Measurements from ENCODE around the gene FLOT2. TPM values are rescaled to one million over a fixed set of nuclear protein-coding genes. Genes with fewer than 3 reads are reported as not detected.
A peak's percentile ranks its signal among the peaks of the same experiment; 100 is the strongest.
"Not testable (repeated sequence)": the region's sequence is repeated elsewhere in the genome, so short reads cannot be mapped to it uniquely, and the experiment has no call there.

Gene FLOT2
- total RNA-seq, 4 donors from 2014 or later: 44.8 to 81.8 (median 65.2) TPM

DNA sequence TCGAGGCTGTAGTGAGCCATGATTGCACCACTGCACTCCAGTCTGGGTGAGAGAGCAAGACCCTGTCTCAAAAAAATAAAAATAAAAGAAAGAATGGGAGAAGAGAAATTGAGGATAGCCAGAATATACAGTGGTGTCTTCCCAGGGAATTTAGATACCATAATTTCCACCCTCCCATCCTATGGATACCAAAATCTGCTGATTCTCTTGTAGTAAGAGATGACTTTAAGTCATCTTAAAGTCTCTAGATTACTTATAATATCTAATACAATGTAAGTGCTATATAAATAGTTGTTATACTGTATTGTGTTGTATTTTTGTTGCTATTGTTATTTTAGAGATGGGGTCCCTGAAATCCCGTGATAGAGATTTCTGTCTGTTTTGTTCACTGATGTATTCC, 44.2 kb downstream of the FLOT2 start:
- Histone ChIP-seq H3K36me3 (peaks cover 7 to 23% (median 10%) of the 10 kb centered on the region in 3 donors), H3K9me3 (no peaks in the 10 kb centered on the region), H3K4me1 (peaks cover 9 to 17% (median 10%) of the 10 kb centered on the region in 3 donors), H3K27ac (no peak overlapping the region), H3K27me3 (no peaks in the 10 kb centered on the region), H3K4me3 (no peak overlapping the region)
- intact Hi-C loops (cut with DNase I): no loop called here
- DNase-seq: no peak
- 91 to 95% methylated on average over 2 of the region's 2 CpGs for WGBS, 2 donors
- TF ChIP-seq, protein P1, sequence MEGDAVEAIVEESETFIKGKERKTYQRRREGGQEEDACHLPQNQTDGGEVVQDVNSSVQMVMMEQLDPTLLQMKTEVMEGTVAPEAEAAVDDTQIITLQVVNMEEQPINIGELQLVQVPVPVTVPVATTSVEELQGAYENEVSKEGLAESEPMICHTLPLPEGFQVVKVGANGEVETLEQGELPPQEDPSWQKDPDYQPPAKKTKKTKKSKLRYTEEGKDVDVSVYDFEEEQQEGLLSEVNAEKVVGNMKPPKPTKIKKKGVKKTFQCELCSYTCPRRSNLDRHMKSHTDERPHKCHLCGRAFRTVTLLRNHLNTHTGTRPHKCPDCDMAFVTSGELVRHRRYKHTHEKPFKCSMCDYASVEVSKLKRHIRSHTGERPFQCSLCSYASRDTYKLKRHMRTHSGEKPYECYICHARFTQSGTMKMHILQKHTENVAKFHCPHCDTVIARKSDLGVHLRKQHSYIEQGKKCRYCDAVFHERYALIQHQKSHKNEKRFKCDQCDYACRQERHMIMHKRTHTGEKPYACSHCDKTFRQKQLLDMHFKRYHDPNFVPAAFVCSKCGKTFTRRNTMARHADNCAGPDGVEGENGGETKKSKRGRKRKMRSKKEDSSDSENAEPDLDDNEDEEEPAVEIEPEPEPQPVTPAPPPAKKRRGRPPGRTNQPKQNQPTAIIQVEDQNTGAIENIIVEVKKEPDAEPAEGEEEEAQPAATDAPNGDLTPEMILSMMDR (IDR thresholded peaks at IDR 0.05): no peak
- TF ChIP-seq POLR2A (IDR thresholded peaks at IDR 0.05): no peak

DNA sequence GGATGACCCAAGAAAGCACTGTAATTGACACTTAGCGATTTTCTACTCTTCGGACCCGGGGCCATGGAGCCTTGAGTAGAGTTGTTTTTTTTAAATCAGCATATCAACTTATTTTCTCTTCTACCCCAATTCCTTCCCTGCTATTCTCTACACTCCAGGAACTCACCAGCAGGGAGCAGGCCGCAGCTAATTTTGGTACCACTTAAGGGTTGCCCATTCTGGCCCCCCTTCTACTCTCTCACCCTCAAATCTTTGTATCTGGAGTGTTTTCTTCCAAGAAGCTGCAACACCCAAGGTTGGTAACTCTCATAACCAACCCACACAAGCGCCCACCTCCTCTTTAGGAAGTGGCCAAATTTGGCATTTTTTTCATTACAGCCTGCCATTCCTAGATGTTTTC, 48.3 kb downstream of the FLOT2 start:
- 62 to 69% methylated on average over 5 of the region's 5 CpGs for WGBS, 2 donors
- no peaks in the 10 kb centered on the region for H3K9me3 ChIP-seq
- no peaks in the 10 kb centered on the region for H3K36me3 ChIP-seq
- no peak for DNase-seq
- intact Hi-C loops (cut with DNase I): loop anchor here (10.0 kb wide), 1 partner anchor 84 kb away; no protein-coding TSS in a partner anchor
- peaks cover 2 to 4% (median 3%) of the 10 kb centered on the region in 3 donors for H3K4me1 ChIP-seq
- H3K27me3 ChIP-seq: no peaks in the 10 kb centered on the region
- TF ChIP-seq, protein P1 (IDR thresholded peaks at IDR 0.05): no peak
- TF ChIP-seq POLR2A (IDR thresholded peaks at IDR 0.05): no peak
- no peak overlapping the region for H3K4me3 ChIP-seq
- no peak overlapping the region for H3K27ac ChIP-seq

DNA sequence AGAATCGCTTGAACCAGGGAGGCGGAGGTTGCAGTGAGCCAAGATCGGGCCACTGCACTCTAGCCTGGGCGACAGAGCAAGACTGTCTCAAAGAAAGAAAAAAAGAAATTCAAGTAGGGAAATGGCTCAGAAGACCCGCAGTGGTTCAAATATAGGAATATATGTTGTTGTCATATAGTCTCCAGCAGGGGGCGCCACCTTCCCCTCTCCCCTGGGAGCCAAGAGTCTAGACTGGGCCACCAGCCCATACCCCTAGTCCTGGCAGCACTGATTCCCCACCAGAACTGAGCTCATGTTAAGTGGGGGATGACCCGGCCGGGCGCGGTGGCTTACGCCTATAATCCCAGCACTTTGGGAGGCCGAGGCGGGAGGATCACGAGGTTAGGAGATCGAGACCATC, 48.9 kb downstream of the FLOT2 start:
- not testable (repeated sequence) for H3K4me1 ChIP-seq, H3K4me3 ChIP-seq, H3K9me3 ChIP-seq, H3K27me3 ChIP-seq, DNase-seq, H3K36me3 ChIP-seq, H3K27ac ChIP-seq
- TF ChIP-seq, protein P1 (IDR thresholded peaks at IDR 0.05): peak; percentile 13 to 44 (median 34)
- intact Hi-C loops (cut with DNase I): loop anchor here (10.0 kb wide), 1 partner anchor 84 kb away; no protein-coding TSS in a partner anchor
- 79 to 81% methylated on average over 5 to 15 of the region's 15 CpGs for WGBS, 2 donors

DNA sequence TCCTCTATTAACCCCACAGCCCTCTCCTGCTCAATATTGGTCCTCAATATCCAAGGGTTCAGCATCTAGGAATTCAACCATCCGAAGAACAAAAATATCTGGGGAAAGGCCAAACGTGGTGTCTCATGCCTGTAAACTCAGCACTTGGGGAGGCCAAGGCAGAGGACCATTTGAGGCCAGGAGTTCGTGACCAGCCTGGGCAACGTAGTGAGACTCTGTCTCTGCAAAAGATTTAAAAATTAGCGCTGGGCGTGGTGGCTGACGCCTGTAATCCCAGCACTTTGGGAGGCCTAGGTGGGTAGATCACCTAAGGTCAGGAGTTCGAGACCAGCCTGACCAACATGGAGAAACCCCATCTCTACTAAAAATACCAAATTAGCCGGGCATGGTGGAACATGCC, 50.8 kb downstream of the FLOT2 start:
- H3K9me3 ChIP-seq, DNase-seq, H3K27me3 ChIP-seq, H3K36me3 ChIP-seq, H3K4me3 ChIP-seq, H3K27ac ChIP-seq: not testable (repeated sequence)
- 86 to 87% methylated on average over 8 to 9 of the region's 9 CpGs for WGBS, 2 donors
- intact Hi-C loops (cut with DNase I): loop anchor here (10.0 kb wide), 1 partner anchor 82 kb away; no protein-coding TSS in a partner anchor
- H3K4me1 ChIP-seq: peaks cover 0 to 12% (median 3%) of the 10 kb centered on the region in 3 donors

DNA sequence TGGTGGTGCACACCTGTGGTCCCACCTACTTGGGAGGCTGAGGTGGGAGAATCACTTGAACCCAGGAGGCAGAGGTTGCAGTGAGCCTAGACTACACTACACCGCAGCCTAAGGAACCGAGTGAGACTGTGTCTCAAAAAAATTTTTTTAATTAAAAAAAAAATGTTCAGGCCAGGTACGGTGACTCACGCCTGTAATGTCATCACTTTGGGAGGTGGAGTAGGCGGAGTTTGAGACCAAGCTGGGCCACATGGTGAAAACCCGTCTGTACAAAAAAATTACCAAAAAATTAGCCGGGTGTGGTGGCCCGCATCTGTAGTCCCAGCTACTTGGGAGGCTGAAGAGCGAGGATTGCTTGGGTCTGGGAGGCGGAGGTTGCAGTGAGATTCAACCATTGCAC, 51.3 kb downstream of the FLOT2 start:
- no peaks in the 10 kb centered on the region for H3K9me3 ChIP-seq
- no peak for TF ChIP-seq POLR2A (IDR thresholded peaks at IDR 0.05)
- TF ChIP-seq, protein P1 (IDR thresholded peaks at IDR 0.05): no peak
- H3K27me3 ChIP-seq: no peaks in the 10 kb centered on the region
- WGBS, 2 donors: 65 to 79% methylated on average over 9 to 10 of the region's 10 CpGs
- H3K27ac ChIP-seq: no peak overlapping the region
- DNase-seq: no peak
- H3K4me1 ChIP-seq: peaks cover 4 to 17% (median 6%) of the 10 kb centered on the region in 3 donors
- no peak overlapping the region for H3K4me3 ChIP-seq
- intact Hi-C loops (cut with DNase I): loop anchor here (10.0 kb wide), 1 partner anchor 81 kb away; no protein-coding TSS in a partner anchor
- H3K36me3 ChIP-seq: no peaks in the 10 kb centered on the region

DNA sequence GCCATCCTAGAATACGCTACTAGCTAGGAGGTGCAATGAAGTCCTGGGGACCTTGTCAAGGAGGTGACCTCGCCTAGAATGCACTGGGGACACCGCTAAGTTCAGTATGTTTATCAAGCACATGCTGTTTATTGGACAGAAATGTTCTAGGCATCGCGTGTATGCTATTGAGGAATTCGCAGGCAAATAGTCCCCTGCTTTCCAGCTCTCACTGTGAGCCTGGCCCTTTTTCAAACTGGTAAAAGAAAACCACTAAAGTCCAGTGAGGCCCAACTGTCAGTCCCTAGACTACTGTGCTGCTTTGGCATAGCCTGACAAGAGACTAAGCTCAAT, 53.8 kb downstream of the FLOT2 start:
- intact Hi-C loops (cut with DNase I): loop anchor here (10.0 kb wide), 1 partner anchor 79 kb away; no protein-coding TSS in a partner anchor
- no peaks in the 10 kb centered on the region for H3K9me3 ChIP-seq
- H3K36me3 ChIP-seq: no peaks in the 10 kb centered on the region
- H3K27me3 ChIP-seq: no peaks in the 10 kb centered on the region
- WGBS, 2 donors: 88 to 94% methylated on average over 6 of the region's 6 CpGs
- no peak overlapping the region for H3K27ac ChIP-seq
- H3K4me3 ChIP-seq: no peak overlapping the region
- peaks cover 5 to 31% (median 6%) of the 10 kb centered on the region in 3 donors for H3K4me1 ChIP-seq
- TF ChIP-seq, protein P1 (IDR thresholded peaks at IDR 0.05): no peak
- no peak for TF ChIP-seq POLR2A (IDR thresholded peaks at IDR 0.05)
- no peak for DNase-seq

Data from esophagus squamous epithelium (tissue), 5 donors.